ENCODE data around the gene FLRT2. TPM values are rescaled to one million over a fixed set of nuclear protein-coding genes. Genes with fewer than 3 reads are reported as not detected.

FLRT2 gene
- total RNA-seq, 4 donors from 2014 or later = 3.4 to 7.0 (median 4.0) TPM

DNA sequence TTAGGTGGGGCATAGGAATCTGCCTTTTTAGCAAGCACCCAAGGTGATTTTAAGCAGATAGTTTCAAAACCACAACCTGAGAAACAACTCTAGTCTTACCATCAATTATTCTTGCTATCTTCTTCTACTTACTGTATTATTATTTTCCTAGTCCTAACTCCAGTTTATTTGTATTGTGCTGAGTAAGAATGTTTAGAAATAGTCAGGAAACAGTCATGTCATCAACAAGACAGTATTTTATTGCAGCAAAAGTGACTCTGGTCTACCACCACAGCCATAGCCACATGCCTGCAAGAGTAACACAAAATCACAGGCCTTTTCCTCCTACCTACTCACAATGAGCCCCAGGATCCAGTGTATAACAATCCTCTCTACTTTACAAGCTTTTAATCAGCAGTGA is 46.3 kb upstream of the FLRT2 start:
- intact Hi-C loops (cut with DNase I; ENCODE audit: low total_unique reads) (no loop called here), in situ Hi-C loops (cut with MboI; ENCODE audit: low pct_ligation_motif_present in 1 of 4, low pct_unique_long_range_greater_than_20kb in 1 of 4, low sequenced_read_pairs in 3 of 4) (no loop called here)
- TF ChIP-seq POLR2AphosphoS5 (IDR thresholded peaks at IDR 0.05) = no peak
- TF ChIP-seq EP300 (IDR thresholded peaks at IDR 0.05; ENCODE audit: low read depth) = no peak
- no peak for TF ChIP-seq POLR2A (IDR thresholded peaks at IDR 0.05)
- TF ChIP-seq CTCF (IDR thresholded peaks at IDR 0.05) = no peak
- H3K27me3 ChIP-seq = no peaks in the 10 kb centered on the region
- H3K4me1 ChIP-seq = peaks cover 0 to 19% (median 5%) of the 10 kb centered on the region in 4 donors
- no peak overlapping the region for H3K4me3 ChIP-seq
- H3K9me3 ChIP-seq = no peaks in the 10 kb centered on the region
- DNase-seq = no peak
- no peak overlapping the region for H3K27ac ChIP-seq
- no peaks in the 10 kb centered on the region for H3K36me3 ChIP-seq

- H3K4me1 ChIP-seq = peaks cover 0 to 13% (median 2%) of the 10 kb centered on the region in 4 donors
- no peak for DNase-seq
- WGBS, 2 donors (ENCODE audit: low coverage in 1 of 2) = 70% methylated on average over 4 of the region's 4 CpGs; no CpG with 5 or more reads in 1 of the 2 donors
- TF ChIP-seq POLR2AphosphoS5 (IDR thresholded peaks at IDR 0.05) (no peak), EP300 (IDR thresholded peaks at IDR 0.05; ENCODE audit: low read depth) (no peak), CTCF (IDR thresholded peaks at IDR 0.05) (no peak), POLR2A (IDR thresholded peaks at IDR 0.05) (no peak)
- no peak overlapping the region for H3K27ac ChIP-seq
- in situ Hi-C loops (cut with MboI; ENCODE audit: low pct_ligation_motif_present in 1 of 4, low pct_unique_long_range_greater_than_20kb in 1 of 4, low sequenced_read_pairs in 3 of 4) (no loop called here), intact Hi-C loops (cut with DNase I; ENCODE audit: low total_unique reads) (no loop called here)
- H3K27me3 ChIP-seq = no peaks in the 10 kb centered on the region
- no peaks in the 10 kb centered on the region for H3K36me3 ChIP-seq
- H3K4me3 ChIP-seq = no peak overlapping the region
- no peaks in the 10 kb centered on the region for H3K9me3 ChIP-seq
These were observed 42.7 kb upstream of the FLRT2 start for GRCh38 chr14:85487215-85487614.

- WGBS, 2 donors (ENCODE audit: low coverage in 1 of 2) = 73 to 78% methylated on average over 1 of the region's 1 CpG
- H3K27ac ChIP-seq = no peak overlapping the region
- no peak overlapping the region for H3K4me3 ChIP-seq
- TF ChIP-seq EP300 (IDR thresholded peaks at IDR 0.05; ENCODE audit: low read depth) (no peak), POLR2A (IDR thresholded peaks at IDR 0.05) (no peak), CTCF (IDR thresholded peaks at IDR 0.05) (no peak), POLR2AphosphoS5 (IDR thresholded peaks at IDR 0.05) (no peak)
- no peaks in the 10 kb centered on the region for H3K36me3 ChIP-seq
- intact Hi-C loops (cut with DNase I; ENCODE audit: low total_unique reads) = no loop called here
- no peaks in the 10 kb centered on the region for H3K9me3 ChIP-seq
- no peak for DNase-seq
- no peaks in the 10 kb centered on the region for H3K27me3 ChIP-seq
- H3K4me1 ChIP-seq = no peaks in the 10 kb centered on the region
- in situ Hi-C loops (cut with MboI; ENCODE audit: low pct_ligation_motif_present in 1 of 4, low pct_unique_long_range_greater_than_20kb in 1 of 4, low sequenced_read_pairs in 3 of 4) = no loop called here
These were observed 28.2 kb upstream of the FLRT2 start for GRCh38 chr14:85501751-85502150.

- Histone ChIP-seq H3K9me3 (no peaks in the 10 kb centered on the region), H3K4me1 (no peaks in the 10 kb centered on the region), H3K27ac (no peak overlapping the region), H3K36me3 (no peaks in the 10 kb centered on the region), H3K27me3 (no peaks in the 10 kb centered on the region), H3K4me3 (no peak overlapping the region)
- intact Hi-C loops (cut with DNase I; ENCODE audit: low total_unique reads) (no loop called here), in situ Hi-C loops (cut with MboI; ENCODE audit: low pct_ligation_motif_present in 1 of 4, low pct_unique_long_range_greater_than_20kb in 1 of 4, low sequenced_read_pairs in 3 of 4) (no loop called here)
- DNase-seq = no peak
- 89 to 95% methylated on average over 4 to 6 of the region's 6 CpGs for WGBS, 2 donors (ENCODE audit: low coverage in 1 of 2)
- TF ChIP-seq POLR2AphosphoS5 (IDR thresholded peaks at IDR 0.05) = no peak
- no peak for TF ChIP-seq POLR2A (IDR thresholded peaks at IDR 0.05)
- TF ChIP-seq EP300 (IDR thresholded peaks at IDR 0.05; ENCODE audit: low read depth) = no peak
- TF ChIP-seq CTCF (IDR thresholded peaks at IDR 0.05) = no peak
These were observed 21.1 kb upstream of the FLRT2 start for GRCh38 chr14:85508863-85509262.
